ENCODE results near the gene ATG14.

- TF ChIP-seq CTCF (IDR thresholded peaks at IDR 0.05; ENCODE audit: insufficient read depth, low read length) (no peak), REST (IDR thresholded peaks at IDR 0.05; ENCODE audit: insufficient replicate concordance, low read depth) (no peak)
Measured at GRCh38 chr14:55370883-55371455, 40.7 kb downstream of the ATG14 start.

Measured in HL-60 (cell line).